ENCODE measurements around the gene SPON2.

Gene SPON2

DNA sequence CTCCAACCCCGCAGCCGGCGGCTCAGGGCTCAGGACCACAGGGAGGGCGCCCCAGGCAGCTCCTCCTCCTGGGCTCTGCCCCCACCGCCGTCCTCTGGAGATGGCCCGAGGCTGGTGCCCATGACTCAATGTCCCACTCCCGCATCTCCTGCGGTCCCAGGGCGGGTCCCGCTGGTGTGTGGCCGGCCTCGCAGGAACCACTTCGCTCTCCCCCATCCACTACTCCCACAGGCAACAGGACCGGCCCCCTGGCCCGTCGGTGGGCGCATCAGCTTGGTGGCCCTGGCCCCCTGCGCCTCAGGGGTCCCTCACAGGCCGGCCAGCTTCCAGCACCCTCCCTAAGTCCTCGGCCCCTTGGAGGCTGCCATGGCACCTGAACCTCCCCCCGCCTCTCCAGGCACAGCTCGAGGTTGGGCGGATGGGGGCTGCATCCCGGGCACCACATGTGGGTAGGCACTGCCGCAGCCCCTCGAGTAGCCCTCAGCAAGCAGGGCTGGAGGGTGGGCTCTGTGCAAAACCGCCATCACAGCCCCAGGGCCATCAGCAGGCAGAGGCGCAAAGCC lies 22.8 kb upstream of the SPON2 start:
- no peak for DNase-seq (ENCODE audit: low read depth)

DNA sequence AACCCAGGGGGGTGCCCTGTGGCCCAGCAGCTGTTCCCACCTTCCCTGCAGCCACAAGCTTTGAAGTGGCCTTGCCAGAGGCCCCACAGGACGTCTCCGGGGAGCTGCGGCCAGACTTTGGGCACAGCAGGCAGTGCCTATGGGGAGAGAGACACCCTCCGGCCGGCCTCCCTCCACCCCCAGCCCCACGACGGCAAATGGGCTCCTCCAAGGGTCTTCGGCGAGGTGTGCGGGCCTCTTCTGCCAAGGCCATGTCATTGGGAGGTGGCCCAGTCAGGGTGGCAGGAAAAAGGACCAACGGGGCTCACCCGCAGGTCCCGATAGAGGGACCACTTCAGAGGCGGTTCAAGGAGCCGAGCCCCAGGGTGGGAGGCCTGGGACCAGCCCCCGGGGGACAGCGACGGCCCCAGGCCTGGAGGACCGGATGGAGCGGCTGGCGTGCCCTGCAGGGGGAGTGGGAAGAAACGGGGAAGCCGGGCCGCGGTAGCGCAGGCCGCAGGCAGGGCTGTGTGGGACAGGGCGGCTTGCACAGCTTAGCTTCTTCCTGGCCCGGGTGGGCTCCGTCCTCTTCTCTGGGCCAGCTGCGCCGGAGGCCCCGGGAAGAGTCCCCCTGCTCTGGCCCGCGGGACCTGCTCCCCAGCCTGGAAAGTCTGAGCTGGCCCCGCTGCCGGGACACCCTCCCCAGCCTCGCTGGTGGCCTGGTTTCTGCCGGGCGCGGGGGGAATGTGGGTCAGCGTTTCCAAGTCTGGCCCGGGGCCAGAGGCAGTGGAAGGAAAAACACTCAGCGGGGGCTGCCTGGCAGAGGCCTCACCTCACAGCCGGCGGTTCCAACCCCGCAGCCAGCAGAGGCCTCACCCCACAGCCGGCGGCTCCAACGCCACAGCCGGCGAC lies 21.9 kb upstream of the SPON2 start:
- DNase-seq (ENCODE audit: low read depth): no peak

DNA sequence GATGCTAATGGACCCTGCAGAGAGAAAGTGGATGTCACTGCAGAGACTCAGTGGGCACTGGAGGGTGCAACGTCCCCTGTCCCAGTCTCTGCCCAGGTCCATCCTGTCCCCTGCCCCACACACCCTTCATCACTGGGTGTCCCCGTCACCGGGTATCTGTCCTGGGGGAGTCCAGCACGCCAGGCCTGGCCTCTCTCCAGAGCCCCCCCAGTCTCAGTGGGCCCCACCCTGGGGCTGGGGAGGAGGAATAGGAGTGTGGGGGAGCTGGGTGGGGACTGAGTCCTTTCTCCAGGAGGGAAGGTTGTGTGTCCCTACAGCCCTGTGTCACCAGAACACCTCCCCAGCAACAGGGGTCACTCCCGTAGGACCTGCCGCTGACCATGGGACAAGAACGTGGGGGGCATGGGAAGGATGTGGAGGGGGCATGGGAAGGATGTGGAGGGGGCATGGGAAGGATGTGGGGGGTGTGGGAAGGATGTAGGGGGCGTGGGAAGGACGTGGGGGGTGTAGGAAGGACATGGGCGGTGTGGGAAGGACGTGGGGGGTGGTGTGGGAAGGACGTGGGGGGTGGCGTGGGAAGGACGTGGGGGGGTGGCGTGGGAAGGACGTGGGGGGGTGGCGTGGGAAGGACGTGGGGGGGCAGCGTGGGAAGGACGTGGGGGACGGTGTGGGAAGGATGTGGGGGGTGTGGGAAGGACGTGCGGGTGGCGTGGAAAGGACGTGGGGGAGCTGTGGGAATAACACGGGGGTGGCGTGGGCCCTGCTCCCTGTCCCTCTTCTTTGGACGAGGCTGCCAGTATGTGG lies 21.0 kb upstream of the SPON2 start:
- no peak for DNase-seq (ENCODE audit: low read depth)

DNA sequence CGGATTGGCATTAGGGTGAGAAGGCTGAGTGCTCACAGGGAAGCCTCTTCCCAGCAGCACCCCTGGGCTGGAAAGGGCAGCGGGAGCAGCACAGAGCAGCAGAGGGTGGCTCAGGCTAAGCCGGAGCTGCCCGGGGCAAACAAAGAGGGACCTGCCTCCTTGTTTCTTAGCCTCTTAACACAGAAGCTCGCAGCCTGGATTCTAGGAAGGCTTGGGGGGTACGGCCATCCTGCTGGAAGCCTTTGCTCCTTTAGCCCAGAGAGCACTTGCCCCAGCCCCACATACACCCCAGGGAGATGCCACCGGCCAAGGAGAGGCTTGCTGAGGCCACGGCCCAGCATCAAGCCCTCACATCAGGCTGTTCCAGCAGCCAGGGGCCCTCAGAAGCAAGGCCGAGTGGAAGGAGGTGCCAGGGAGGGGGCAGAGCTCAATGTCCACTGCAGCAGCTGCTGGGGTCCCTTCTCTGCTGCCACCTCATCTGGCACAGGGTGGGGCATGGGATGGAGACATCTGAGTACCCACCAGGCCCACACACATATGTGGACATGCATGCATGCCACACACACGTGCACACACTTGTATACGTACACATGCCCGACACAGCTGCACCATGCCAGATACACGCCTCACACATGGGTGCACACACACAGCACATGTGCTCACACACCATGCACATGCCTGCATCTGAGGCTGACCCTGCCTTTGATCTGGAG lies 20.3 kb upstream of the SPON2 start:
- no peak for DNase-seq (ENCODE audit: low read depth)

GRCh38 chr4:1192091-1192492 lies 19.7 kb upstream of the SPON2 start:
- DNase-seq (ENCODE audit: low read depth): no peak

GRCh38 chr4:1191621-1192020 lies 19.2 kb upstream of the SPON2 start:
- DNase-seq (ENCODE audit: low read depth): no peak

DNA sequence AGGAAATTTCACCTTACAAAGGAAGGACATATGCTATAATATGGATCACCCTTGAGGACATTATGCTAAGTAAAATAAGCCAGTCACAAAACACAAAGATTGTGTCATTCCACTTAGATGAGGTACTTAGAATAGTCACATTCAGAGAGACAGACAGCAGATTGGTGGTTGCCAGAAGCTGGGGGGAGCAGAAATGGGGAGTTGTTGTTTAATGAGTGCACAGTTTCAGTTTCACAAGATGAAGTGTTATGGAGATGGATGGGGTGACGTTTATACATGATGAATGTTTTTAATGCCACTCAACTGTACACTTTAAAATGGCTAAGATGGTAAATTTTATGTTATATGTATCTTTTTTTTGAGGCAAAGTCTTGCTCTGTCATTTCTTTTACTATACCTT lies 14.8 kb upstream of the SPON2 start:
- no peak for DNase-seq (ENCODE audit: low read depth)

GRCh38 chr4:1183985-1184773 lies 11.8 kb upstream of the SPON2 start:
- DNase-seq (ENCODE audit: low read depth): no peak

DNA sequence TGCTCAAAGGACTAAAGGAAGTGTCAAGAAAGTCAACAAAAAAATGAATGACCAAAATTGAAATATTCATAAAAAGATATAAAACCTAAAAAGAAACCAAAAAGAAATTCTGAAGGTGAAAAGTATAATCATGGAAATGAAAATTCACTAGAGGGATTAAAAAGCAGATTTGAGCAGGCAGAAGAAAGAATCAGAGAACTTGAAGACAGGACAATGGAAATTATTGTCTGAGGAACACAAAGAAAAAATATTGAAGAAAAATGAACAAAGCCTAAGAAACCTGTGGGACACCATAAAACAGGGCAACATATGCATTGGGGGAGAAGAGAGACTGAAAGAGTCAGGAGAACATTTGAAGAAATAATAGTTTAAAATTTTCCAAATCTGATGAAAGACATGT lies 9.9 kb upstream of the SPON2 start:
- DNase-seq (ENCODE audit: low read depth): no peak

- no peak for DNase-seq (ENCODE audit: low read depth)
These were observed 8.3 kb upstream of the SPON2 start for GRCh38 chr4:1180663-1181062.

DNA sequence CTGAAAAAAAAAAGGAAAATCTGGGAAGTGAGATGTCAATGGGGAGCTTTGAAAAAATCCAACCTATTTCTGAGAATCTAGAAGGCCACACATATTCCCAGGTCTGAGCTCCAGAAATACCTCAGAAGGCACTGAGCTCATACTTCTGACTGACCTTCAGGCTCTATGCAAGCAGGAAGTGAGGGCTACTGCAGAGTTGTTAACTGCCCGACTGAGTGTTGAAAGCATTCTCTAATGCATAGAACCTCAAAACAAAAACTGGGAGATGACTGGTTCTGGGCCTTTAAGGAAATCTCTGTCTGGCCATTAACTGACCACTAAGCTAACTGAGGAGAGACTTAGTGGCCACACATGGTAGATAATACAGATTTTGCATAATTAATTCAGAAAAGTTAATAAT lies 7.6 kb upstream of the SPON2 start:
- no peak for DNase-seq (ENCODE audit: low read depth)

GRCh38 chr4:1179089-1179441 lies 6.7 kb upstream of the SPON2 start:
- DNase-seq (ENCODE audit: low read depth): no peak

DNA sequence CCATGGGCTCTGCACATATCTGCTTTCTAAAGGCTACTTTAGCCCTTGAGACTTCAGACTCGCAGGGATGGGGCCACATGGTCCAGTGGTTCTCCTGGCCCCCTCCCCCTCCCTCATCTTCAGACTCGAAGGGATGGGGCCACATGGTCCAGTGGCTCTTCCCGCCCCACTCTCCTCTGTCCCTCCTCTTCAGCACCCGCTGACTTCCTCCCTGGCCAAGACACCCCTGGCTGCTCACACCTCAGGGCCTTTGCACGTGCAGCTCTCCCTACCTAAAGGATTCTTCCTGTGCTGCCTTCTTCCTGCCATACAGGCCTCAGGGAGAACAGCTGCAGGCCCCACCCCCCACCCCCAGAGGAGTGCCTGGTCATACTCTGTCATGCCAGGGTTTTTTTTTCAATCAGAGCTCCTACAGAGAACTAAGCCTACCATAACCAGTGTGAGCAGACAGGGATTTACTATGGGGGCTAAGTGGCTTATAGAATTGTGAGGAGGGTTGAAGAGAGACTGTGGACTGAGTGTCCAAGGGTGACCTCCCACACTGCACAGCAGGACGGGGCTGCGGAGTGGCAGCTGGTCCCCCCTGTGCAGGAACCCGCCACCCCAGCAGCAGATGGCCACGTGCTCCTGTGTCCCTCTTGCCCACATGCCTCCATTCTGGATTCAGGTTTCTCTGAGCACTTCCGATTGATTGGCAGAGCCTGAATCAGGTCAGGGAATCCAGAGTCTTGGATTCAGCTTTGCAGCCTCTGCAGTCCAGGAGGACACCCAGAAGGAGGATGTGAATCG lies 6.1 kb upstream of the SPON2 start:
- no peak for DNase-seq (ENCODE audit: low read depth)

- DNase-seq (ENCODE audit: low read depth): peak; percentile 47
These were observed 5.1 kb upstream of the SPON2 start for GRCh38 chr4:1177274-1178141.

- no peak for DNase-seq (ENCODE audit: low read depth)
These were observed 4.3 kb upstream of the SPON2 start for GRCh38 chr4:1176398-1177273.

- no peak for DNase-seq (ENCODE audit: low read depth)
These were observed 3.3 kb upstream of the SPON2 start for GRCh38 chr4:1175635-1176229.

DNA sequence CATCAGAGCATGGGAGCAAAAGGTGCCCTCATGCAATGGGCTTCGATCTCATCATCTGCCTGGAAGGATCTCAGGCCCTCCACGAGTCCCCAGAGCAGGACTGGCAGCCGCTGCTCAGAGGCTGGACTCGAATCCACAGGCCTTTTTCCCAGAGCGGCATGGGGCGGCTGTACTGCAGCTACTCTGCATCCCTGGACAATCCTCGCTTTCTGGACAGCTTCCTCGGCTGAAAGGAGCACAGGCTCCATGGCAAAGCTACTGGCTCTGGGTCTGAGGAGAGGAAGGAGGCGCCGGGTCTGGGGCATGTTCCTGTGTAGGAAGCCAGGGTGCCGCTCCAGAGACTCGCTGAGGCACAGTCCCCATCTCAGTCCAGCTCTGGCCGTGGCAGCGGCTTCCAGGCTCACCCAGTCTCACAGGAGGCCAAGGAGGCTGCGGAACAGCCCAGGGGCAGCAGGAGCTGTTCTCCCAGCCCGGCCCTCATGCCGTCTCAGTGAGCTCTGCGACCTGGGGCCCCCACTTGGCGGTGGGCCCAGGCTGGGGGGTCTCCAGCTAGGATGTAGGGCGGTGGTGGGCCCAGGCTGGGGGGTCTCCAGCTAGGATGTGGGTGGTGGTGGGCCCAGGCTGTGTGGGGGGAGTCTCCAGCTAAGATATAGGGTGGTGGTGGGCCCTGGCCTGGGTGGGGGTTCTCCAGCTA lies 2.7 kb upstream of the SPON2 start:
- no peak for DNase-seq (ENCODE audit: low read depth)

Data from stimulated activated CD8-positive, alpha-beta memory T cell treated with anti-CD3 and anti-CD28 coated beads, Interleukin-4, amount 100 ng/mL, for 24 hours (primary cell).